SKM-1 (cell line): ENCODE data around the gene TBCD.
"Not testable (repeated sequence)": the region's sequence is repeated elsewhere in the genome, so short reads cannot be mapped to it uniquely, and the experiment has no call there.

Experiments used
- DNase-seq: peaks from one replicate; lab custom pipeline; 2025; ENCODE audit not compliant: unreplicated experiment; lab: John Stamatoyannopoulos, UW

The TBCD gene

GRCh38 chr17:82765371-82765770, 13.5 kb downstream of the TBCD start:
- DNase-seq, result no peak

GRCh38 chr17:82767041-82767754, 15.3 kb downstream of the TBCD start:
- DNase-seq, result no peak

- no peak for DNase-seq
Observed at GRCh38 chr17:82769041-82769440, 17.2 kb downstream of the TBCD start.

GRCh38 chr17:82772026-82772425, 20.2 kb downstream of the TBCD start:
- no peak for DNase-seq

DNA sequence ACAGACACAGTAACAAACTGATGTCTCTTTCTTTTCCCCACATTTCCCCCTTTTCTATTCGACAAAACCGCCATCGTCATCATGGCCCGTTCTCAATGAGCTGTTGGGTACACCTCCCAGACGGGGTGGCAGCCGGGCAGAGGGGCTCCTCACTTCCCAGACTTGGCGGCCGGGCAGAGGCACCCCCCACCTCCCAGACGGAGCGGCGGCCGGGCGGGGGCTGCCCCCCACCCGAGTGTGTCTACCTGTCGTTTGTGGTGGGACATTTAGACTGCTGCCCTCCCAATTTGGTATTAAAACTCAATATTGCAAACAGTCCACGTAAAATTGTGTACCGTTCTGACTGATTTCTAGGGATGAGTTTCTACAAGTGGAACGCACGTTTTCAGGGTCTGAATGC, 22.6 kb downstream of the TBCD start:
- DNase-seq, result not testable (repeated sequence)

DNA sequence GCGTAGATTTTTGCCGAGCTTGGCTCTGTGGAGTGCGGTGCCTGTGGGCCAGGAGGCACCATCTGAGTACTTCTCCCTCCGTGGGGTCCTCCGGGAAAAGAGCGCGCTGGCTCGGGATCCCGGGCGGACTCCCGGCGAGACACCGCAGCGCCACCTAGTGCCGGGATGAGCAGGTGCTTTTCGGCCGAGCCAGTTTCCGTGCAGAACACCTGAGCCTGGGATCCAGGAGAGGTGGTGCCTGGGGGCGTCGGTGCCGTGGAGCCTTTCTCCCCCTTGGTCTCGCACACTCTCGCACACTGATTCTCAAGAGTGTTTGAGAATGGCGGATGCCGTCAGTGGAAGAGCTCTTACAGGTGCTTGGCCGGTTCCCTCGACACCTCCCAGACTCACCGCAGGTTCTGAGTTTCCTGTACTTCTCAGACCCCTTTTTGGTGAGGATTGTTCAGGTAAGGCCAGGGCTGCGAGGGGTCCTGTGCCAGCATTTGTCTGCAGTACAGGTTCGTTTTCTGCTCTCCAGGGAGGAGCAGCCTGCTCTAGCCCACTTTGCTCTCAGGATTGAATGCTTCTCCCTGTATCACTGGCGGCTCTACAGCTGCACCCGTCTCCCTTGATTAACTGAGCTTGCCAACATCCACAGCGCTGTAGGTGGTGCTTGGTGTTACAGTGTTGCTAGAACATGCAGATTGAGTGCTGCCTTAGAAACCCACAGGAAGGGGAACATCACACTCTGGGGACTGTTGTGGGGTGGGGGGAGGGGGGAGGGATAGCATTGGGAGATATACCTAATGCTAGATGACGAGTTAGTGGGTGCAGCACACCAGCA, 23.3 kb downstream of the TBCD start:
- no peak for DNase-seq

DNA sequence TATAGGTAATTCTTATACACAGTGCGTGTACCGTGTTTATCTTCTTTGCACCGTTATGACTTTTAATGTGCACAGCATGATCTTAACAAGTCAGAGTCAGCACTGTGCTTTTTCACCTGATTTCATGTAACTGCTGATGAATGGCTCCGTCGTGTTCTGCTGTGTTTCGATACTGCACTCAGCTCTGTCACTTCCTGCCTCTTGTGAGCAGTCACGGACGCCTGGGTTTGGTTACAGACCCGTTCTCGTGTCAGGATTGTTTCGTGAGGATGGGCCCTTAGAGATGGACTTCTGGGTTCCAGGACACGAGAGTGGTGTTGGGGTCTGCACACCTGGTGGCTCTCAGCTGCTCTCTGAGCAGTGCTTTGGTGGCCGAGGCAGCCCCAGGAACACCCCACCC, 24.6 kb downstream of the TBCD start:
- no peak for DNase-seq

DNA sequence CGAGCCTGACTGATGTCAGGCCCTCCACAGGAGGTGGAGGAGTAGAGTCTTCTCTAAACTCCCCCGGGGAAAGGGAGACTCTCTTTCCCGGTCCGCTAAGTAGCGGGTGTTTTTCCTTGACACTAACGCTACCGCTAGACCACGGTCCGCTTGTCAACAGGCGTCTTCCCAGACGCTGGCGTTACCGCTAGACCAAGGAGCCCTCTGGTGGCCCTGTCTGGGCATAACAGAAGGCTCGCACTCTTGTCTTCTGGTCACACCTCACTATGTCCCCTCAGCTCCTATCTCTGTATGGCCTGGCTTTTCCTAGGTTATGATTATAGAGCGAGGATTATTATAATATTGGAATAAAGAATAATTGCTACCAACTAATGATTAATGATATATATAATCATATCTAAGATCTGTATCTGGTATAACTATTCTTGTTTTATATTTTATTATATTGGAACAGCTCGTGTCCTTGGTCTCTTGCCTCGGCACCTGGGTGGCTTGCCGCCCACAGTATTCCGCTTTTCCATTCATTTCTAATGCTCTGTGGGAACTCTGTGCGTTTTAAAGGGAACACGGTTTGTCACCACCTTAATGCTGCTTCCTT, 26.0 kb downstream of the TBCD start:
- not testable (repeated sequence) for DNase-seq

GRCh38 chr17:82779541-82779940, 27.7 kb downstream of the TBCD start:
- no peak for DNase-seq

GRCh38 chr17:82780195-82780594, 28.3 kb downstream of the TBCD start:
- DNase-seq, result no peak

GRCh38 chr17:82780971-82781893, 29.4 kb downstream of the TBCD start:
- no peak for DNase-seq

GRCh38 chr17:82781894-82782274, 30.0 kb downstream of the TBCD start:
- DNase-seq, result peak; percentile 58

DNA sequence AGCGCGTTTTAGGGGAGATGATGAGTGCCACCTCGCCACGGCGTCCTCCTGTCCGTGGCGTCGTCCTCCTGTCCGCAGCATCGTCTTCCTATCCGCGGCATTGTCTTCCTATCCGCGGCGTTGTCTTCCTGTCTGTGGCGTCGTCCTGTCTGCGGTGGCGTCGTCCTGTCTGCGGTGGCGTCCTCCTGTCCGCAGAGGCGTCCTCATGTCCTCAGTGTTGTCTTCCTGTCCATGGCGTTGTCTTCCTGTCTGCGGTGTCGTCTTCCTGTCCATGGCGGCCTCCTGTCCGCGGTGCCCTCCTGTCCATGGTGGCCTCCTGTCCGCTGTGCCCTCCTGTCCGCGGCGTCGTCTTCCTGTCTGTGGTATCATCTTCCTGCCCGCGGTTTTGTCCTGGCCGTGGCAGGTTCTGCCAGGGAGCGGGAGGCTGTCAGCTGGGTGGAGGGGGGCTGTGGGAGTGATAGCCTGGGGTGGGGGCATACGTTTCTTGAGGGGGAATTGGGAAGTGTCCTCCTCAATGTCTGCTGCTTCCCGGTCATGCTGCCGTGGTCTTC, 30.9 kb downstream of the TBCD start:
- no peak for DNase-seq

- no peak for DNase-seq
Observed at GRCh38 chr17:82783498-82783897, 31.6 kb downstream of the TBCD start.

DNA sequence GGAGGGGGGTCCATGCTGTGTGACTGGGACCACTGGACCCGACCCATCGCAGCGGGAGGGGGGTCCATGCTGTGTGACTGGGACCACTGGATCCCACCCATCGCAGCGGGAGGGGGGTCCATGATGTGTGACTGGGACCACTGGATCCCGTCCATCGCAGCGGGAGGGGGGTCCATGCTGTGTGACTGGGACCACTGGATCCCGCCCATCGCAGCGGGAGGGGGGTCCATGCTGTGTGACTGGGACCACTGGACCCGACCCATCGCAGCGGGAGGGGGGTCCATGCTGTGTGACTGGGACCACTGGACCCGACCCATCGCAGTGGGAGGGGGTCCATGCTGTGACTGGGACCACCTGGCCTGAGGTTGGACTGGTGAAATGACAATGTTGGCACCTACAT, 33.7 kb downstream of the TBCD start:
- not testable (repeated sequence) for DNase-seq

DNA sequence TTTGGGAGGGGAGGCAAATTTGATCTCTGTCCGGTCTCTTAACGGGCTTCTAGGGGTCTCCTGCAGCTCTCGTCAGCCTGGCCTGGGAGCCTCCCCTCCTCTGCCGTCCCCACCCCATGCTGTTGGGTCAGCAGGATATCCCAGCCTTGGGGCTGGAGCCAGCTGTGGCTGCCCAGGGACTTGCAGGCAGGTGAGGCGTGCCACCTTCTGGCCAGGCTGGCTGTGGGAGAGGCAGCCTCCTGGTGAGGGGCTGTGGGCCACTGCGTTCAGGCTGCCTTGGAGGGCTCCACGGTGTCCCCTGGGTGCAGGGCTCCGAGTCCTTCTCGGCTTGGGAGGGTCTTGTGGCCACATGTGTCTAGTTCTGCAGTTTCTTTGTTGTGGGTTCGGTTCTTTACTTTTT, 34.6 kb downstream of the TBCD start:
- DNase-seq, result no peak

GRCh38 chr17:82787081-82787848, 35.4 kb downstream of the TBCD start:
- no peak for DNase-seq

DNA sequence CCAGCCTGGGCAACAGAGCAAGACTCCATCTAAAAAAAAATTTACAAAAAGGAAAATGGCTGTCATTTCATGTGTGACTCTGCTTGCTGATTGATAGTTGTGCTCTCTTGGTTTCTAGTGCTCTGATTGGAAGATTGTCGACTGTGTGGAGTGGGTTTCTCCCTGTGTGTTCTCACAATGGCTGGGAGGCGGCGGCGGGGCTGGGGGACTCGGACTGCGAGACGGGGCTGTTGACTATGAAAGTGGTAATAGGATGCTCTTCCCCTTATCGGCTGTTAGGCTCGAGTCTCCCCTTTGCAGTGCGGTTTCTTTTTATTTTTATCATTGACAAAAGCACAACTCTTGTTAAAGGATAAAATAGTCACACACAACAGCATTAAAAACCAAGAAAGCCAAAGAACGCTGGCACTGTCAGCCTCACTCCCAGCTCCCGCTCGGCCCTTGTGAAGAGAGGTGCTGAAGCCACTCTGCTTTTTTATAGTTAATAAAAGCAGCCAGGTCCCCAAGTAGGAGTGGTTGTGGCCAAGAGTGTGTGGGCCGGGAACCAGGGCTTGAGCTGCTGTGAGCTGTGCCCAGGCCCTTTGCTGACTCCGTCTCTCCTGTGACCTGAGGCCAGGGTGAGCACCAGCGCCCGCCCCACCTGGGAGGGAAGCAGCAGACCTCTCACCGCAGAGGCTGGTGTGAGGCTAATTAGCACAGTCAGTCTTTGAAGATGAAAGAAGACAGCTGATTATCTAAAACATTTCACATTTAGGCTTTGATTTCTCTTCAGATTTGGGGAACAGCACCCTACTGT, 36.5 kb downstream of the TBCD start:
- no peak for DNase-seq

DNA sequence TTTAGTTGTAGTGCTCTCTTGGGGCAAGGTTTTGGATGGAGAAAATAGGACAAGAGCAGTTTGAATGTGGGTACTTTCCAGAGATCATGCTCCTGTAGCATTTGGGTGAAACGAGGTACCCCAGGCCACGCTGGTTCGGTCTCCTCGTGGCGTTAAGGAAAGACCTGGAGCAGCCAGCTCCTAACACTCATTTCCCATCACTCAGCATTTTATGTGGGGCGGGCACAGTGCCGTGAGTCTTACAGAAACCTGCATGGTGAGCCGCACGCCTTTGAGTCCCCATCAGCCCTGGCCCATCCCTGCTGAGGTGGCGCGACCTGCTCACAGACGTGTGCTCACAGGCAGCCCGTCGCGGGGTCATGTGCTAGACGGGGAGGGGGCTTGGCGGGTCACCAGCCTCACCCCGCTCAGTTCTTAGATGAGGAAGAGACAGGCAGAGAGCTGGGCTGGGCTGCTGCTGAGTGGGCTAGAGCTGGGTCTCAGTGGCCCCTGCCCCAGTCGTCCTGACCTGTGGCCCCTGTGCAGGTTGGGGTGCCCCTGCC, 37.3 kb downstream of the TBCD start:
- no peak for DNase-seq
